HepG2 (cell line): ENCODE measurements around the gene H6PD.

ENCODE experiments used
- CENPT ChIP-seq: sonication (generic); formaldehyde crosslinking; IDR thresholded peaks from 2 replicates; pipeline ENCODE4 v1.8.0; 2022; ENCODE audit warnings: low read depth, mild to moderate bottlenecking, moderate library complexity, missing genetic modification reagents
- CTCF ChIP-seq: sonication (generic); formaldehyde crosslinking; IDR thresholded peaks from 2 replicates; pipeline ENCODE4 v1.5.0; 2020; ENCODE audit warnings: mild to moderate bottlenecking, missing genetic modification reagents, moderate library complexity
- GATAD2A ChIP-seq: IDR thresholded peaks from 2 replicates; pipeline ENCODE4 v1.6.1; 2016
- NONO ChIP-seq, 2 experiments: fragments of 450-650 bp in 1 of 2; sonication (generic) in 1 of 2; formaldehyde crosslinking in 1 of 2; IDR thresholded peaks in 1 of 2; conservative IDR thresholded peaks in 1 of 2; 2 replicates each; pipeline versions ENCODE4 v1.6.1 to v1.8.0; 2017 to 2022; ENCODE audit warnings: mild to moderate bottlenecking in 1 of 2, missing genetic modification reagents in 1 of 2, moderate library complexity in 1 of 2
- PHF8 ChIP-seq: sonication (generic); formaldehyde crosslinking; IDR thresholded peaks from 2 replicates; pipeline ENCODE4 v1.5.0; 2020; ENCODE audit warnings: missing genetic modification reagents
- TBL1XR1 ChIP-seq: fragments of 150-350 bp; IDR thresholded peaks from 2 replicates; pipeline ENCODE4 v1.6.1; 2014; ENCODE audit warnings: borderline replicate concordance, low read length; ENCODE audit not compliant: partially characterized antibody
- ZNF879 ChIP-seq: sonication (generic); formaldehyde crosslinking; IDR thresholded peaks from 2 replicates; pipeline ENCODE4 v1.8.1; 2023; ENCODE audit warnings: missing genetic modification reagents
- TF ChIP-seq, protein P1 (sequence below): sonication (generic); formaldehyde crosslinking; IDR thresholded peaks from 2 replicates; pipeline ENCODE4 v1.4.0; 2020; ENCODE audit warnings: missing genetic modification reagents
- TF ChIP-seq, protein P2 (sequence below): IDR thresholded peaks from 2 replicates; pipeline ENCODE4 v1.6.1; 2012; ENCODE audit warnings: inconsistent platforms
- TF ChIP-seq, protein P3 (sequence below): sonication (generic); formaldehyde crosslinking; IDR thresholded peaks from 2 replicates; pipeline ENCODE4 v1.4.0; 2020; ENCODE audit warnings: low read depth, mild to moderate bottlenecking, missing genetic modification reagents

- TF ChIP-seq CTCF = no peak
- TF ChIP-seq PHF8 (CRISPR knock-in tag) = no peak
- TF ChIP-seq, protein P1, sequence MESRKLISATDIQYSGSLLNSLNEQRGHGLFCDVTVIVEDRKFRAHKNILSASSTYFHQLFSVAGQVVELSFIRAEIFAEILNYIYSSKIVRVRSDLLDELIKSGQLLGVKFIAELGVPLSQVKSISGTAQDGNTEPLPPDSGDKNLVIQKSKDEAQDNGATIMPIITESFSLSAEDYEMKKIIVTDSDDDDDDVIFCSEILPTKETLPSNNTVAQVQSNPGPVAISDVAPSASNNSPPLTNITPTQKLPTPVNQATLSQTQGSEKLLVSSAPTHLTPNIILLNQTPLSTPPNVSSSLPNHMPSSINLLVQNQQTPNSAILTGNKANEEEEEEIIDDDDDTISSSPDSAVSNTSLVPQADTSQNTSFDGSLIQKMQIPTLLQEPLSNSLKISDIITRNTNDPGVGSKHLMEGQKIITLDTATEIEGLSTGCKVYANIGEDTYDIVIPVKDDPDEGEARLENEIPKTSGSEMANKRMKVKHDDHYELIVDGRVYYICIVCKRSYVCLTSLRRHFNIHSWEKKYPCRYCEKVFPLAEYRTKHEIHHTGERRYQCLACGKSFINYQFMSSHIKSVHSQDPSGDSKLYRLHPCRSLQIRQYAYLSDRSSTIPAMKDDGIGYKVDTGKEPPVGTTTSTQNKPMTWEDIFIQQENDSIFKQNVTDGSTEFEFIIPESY (CRISPR knock-in tag) = no peak
- TF ChIP-seq, protein P2, sequence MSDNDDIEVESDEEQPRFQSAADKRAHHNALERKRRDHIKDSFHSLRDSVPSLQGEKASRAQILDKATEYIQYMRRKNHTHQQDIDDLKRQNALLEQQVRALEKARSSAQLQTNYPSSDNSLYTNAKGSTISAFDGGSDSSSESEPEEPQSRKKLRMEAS = no peak
- no peak for TF ChIP-seq TBL1XR1
- TF ChIP-seq, protein P3, sequence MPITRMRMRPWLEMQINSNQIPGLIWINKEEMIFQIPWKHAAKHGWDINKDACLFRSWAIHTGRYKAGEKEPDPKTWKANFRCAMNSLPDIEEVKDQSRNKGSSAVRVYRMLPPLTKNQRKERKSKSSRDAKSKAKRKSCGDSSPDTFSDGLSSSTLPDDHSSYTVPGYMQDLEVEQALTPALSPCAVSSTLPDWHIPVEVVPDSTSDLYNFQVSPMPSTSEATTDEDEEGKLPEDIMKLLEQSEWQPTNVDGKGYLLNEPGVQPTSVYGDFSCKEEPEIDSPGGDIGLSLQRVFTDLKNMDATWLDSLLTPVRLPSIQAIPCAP (CRISPR knock-in tag) = no peak
- TF ChIP-seq GATAD2A (CRISPR knock-in tag) = no peak
- TF ChIP-seq CENPT (CRISPR knock-in tag) = no peak
- no peak for TF ChIP-seq ZNF879 (CRISPR knock-in tag)
- no peak for TF ChIP-seq NONO (IDR thresholded peaks at IDR 0.05)
- no peak for TF ChIP-seq NONO (CRISPR knock-in tag; conservative IDR thresholded peaks at IDR 0.05)
These were observed 79.0 kb downstream of the H6PD start for GRCh38 chr1:9313576-9313975.
